T-cell (primary cell): ENCODE results near the gene PIK3R1. TPM values are rescaled to one million over a fixed set of nuclear protein-coding genes. Genes with fewer than 3 reads are reported as not detected.

Source experiments
- ATAC-seq, 4 experiments: fragments of 200-7000 bp in 3 of 4; fragments of 150-1000 bp in 1 of 4; cut with Tn5 transposase; replicated peaks in 1 of 4; 1 replicate in 3 of 4; 2 replicates in 1 of 4; pipeline ENCODE4 v1.10.0; 2021; ENCODE audit warnings: moderate library complexity in 3 of 4, mild to moderate bottlenecking in 2 of 4, moderate number of reproducible peaks in 1 of 4
- CTCF ChIA-PET, 2 donors: fragments of 300-600 bp; sonication (Branson Sonifier 250); formaldehyde crosslinking; loops; one replicate each; lab custom pipeline; 2022; ENCODE audit warnings: antibody characterized with exemption in 2 of 2; lab: Charles Lee
- POLR2A ChIA-PET, 2 donors: fragments of 300-600 bp; sonication (Branson Sonifier 250); formaldehyde crosslinking; loops; one replicate each; lab custom pipeline; 2022; ENCODE audit warnings: antibody characterized with exemption in 2 of 2; lab: Charles Lee
- DNase-seq, 35 experiments: peaks; one replicate each; pipeline versions ENCODE4 v3.0.0 to v3.0.0-alpha.2; 2013 to 2023
- H3K27ac ChIP-seq: one replicate; pipeline ENCODE4 v1.5.1; 2013; ENCODE audit warnings: low read length
- H3K27me3 ChIP-seq, 2 experiments: replicated peaks in 1 of 2; 1 replicate in 1 of 2; 2 replicates in 1 of 2; pipeline versions ENCODE4 v1.6.1 to v1.7.0; 2013; ENCODE audit warnings: low read length in 1 of 2, mixed read lengths in 1 of 2; ENCODE audit not compliant: control insufficient read depth in 2 of 2, insufficient read depth in 2 of 2; ENCODE audit errors: extremely low read depth in 1 of 2
- H3K36me3 ChIP-seq, 2 donors: 1 replicate in 1 of 2; 2 replicates in 1 of 2; pipeline versions ENCODE4 v1.6.1 to v1.7.0; 2013; ENCODE audit warnings: low read length in 1 of 2; ENCODE audit not compliant: control insufficient read depth in 2 of 2, insufficient read depth in 1 of 2; ENCODE audit errors: extremely low read depth in 1 of 2
- H3K4me1 ChIP-seq, 2 experiments: 1 replicate in 1 of 2; 2 replicates in 1 of 2; pipeline versions ENCODE4 v1.6.1 to v1.7.0; 2013; ENCODE audit warnings: low read length in 2 of 2, mixed read lengths in 1 of 2; ENCODE audit not compliant: insufficient read depth in 2 of 2, control insufficient read depth in 1 of 2; ENCODE audit errors: extremely low read depth in 1 of 2
- H3K4me3 ChIP-seq, 2 donors: 1 replicate in 1 of 2; 2 replicates in 1 of 2; pipeline versions ENCODE4 v1.5.1 to v1.7.0; 2013; ENCODE audit warnings: mild to moderate bottlenecking in 2 of 2, low read length in 1 of 2, moderate library complexity in 1 of 2; ENCODE audit not compliant: control insufficient read depth in 1 of 2; ENCODE audit errors: extremely low read depth in 1 of 2
- H3K9me3 ChIP-seq: 2 replicates; pipeline ENCODE4 v1.7.0; 2013
- H3K27ac Mint-ChIP-seq, 2 donors: one replicate each; pipeline ENCODE4 v1.8.0; 2020 to 2021; ENCODE audit warnings: mild to moderate bottlenecking in 2 of 2, mixed read lengths in 2 of 2
- H3K27me3 Mint-ChIP-seq, 2 donors: one replicate each; pipeline ENCODE4 v1.8.0; 2021 to 2022; ENCODE audit warnings: mixed read lengths in 2 of 2
- H3K36me3 Mint-ChIP-seq: one replicate; pipeline ENCODE4 v1.8.0; 2021; ENCODE audit warnings: mixed read lengths
- H3K4me1 Mint-ChIP-seq, 3 donors: one replicate each; pipeline ENCODE4 v1.8.0; 2020 to 2022; ENCODE audit warnings: mixed read lengths in 3 of 3, mild to moderate bottlenecking in 1 of 3
- H3K4me3 Mint-ChIP-seq, 3 donors: one replicate each; pipeline ENCODE4 v1.8.0; 2020 to 2022; ENCODE audit warnings: mild to moderate bottlenecking in 3 of 3, mixed read lengths in 3 of 3, moderate library complexity in 3 of 3
- H3K9me3 Mint-ChIP-seq, 3 donors: one replicate each; pipeline ENCODE4 v1.8.0; 2020 to 2022; ENCODE audit warnings: mixed read lengths in 3 of 3
- WGBS: methylation state at CpG from one replicate; pipeline ENCODE4 v1.1.5; 2013; ENCODE audit warnings: missing lambda C conversion rate; ENCODE audit not compliant: insufficient coverage; 5-methylcytosine and 5-hydroxymethylcytosine counted together
- total RNA-seq, 35 experiments: library from RNA in 6 of 35; stranded (reverse) in 6 of 35; fragments of 120-200 nt in 1 of 35; gene quantifications; one replicate each; pipeline versions ENCODE4 v1.2.1 to v1.2.4 and lab custom pipeline; 2013 to 2026

PIK3R1 gene
- total RNA-seq, 5 donors from 2014 or later (not counting 1 experiment from before 2014, with no cell fraction given) = 83.7 to 370 (median 105) TPM

- Histone ChIP-seq H3K4me3 (no peak overlapping the region), H3K36me3 (no peaks in the 10 kb centered on the region), H3K4me1 (no peaks in the 10 kb centered on the region), H3K27me3 (peaks cover 0 to 4% of the 10 kb centered on the region in 2 experiments), H3K9me3 (no peaks in the 10 kb centered on the region), H3K27ac (no peak overlapping the region)
- H3K36me3 Mint-ChIP-seq = no peaks in the 10 kb centered on the region
- no peaks in the 10 kb centered on the region for H3K9me3 Mint-ChIP-seq
- WGBS = 90% methylated on average over 2 of the region's 6 CpGs
- H3K27me3 Mint-ChIP-seq = no peaks in the 10 kb centered on the region
- no peak overlapping the region for H3K4me3 Mint-ChIP-seq
- peaks cover 0 to 2% (median 0%) of the 10 kb centered on the region in 3 donors for H3K4me1 Mint-ChIP-seq
- ChIA-PET CTCF (no interaction called here), POLR2A (no interaction called here)
- ATAC-seq = no peak
- H3K27ac Mint-ChIP-seq = no peak overlapping the region
- DNase-seq = no peak
Measured at GRCh38 chr5:68176253-68176652, 39.3 kb upstream of the PIK3R1 start.

- 59% methylated on average over 2 of the region's 7 CpGs for WGBS
- Mint-ChIP-seq H3K9me3 (no peaks in the 10 kb centered on the region), H3K4me1 (peaks cover 0 to 2% (median 0%) of the 10 kb centered on the region in 3 donors), H3K27ac (no peak overlapping the region), H3K27me3 (no peaks in the 10 kb centered on the region), H3K4me3 (no peak overlapping the region), H3K36me3 (no peaks in the 10 kb centered on the region)
- ChIA-PET POLR2A (no interaction called here), CTCF (no interaction called here)
- Histone ChIP-seq H3K27ac (no peak overlapping the region), H3K9me3 (no peaks in the 10 kb centered on the region), H3K27me3 (peaks cover 0 to 4% of the 10 kb centered on the region in 2 experiments), H3K4me1 (no peaks in the 10 kb centered on the region), H3K36me3 (no peaks in the 10 kb centered on the region), H3K4me3 (no peak overlapping the region)
- ATAC-seq = no peak
- no peak for DNase-seq
Measured at GRCh38 chr5:68176802-68177479, 38.6 kb upstream of the PIK3R1 start.

DNA sequence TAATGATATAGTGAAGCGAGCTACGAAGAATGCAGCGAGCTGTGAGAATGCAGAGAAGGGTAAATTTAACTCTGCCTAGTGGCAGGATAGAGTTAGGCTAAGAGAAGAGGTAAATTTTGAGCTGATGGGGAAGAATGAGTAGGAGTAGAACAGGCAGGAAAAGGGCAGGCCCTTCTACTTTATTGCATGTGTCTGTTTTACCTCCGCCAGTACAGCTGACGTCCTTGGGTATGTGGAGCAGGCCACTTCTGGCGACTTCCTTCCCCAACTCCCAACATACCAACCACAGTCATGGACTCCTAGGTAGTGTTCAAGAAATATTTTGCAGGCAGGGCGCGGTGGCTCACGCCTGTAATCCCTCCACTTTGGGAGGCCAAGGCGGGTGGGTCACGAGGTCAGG is 37.9 kb upstream of the PIK3R1 start:
- Histone ChIP-seq H3K4me1 (no peaks in the 10 kb centered on the region), H3K9me3 (no peaks in the 10 kb centered on the region), H3K4me3 (no peak overlapping the region), H3K36me3 (no peaks in the 10 kb centered on the region), H3K27me3 (no peaks in the 10 kb centered on the region), H3K27ac (no peak overlapping the region)
- DNase-seq = no peak
- CTCF ChIA-PET = interaction anchor here in 1 of 2 donors (0.5 kb wide), 1 partner anchor 109 kb away, joined by 3 read pairs; no protein-coding TSS in a partner anchor
- no peaks in the 10 kb centered on the region for H3K9me3 Mint-ChIP-seq
- peaks cover 0 to 2% (median 0%) of the 10 kb centered on the region in 3 donors for H3K4me1 Mint-ChIP-seq
- H3K36me3 Mint-ChIP-seq = no peaks in the 10 kb centered on the region
- no peaks in the 10 kb centered on the region for H3K27me3 Mint-ChIP-seq
- 100% methylated on average over 3 of the region's 11 CpGs for WGBS
- no peak overlapping the region for H3K4me3 Mint-ChIP-seq
- POLR2A ChIA-PET = no interaction called here
- no peak for ATAC-seq
- H3K27ac Mint-ChIP-seq = no peak overlapping the region

GRCh38 chr5:68178579-68178978 is 37.0 kb upstream of the PIK3R1 start:
- DNase-seq (no peak), ATAC-seq (no peak)
- Mint-ChIP-seq H3K27me3 (no peaks in the 10 kb centered on the region), H3K4me3 (no peak overlapping the region), H3K9me3 (no peaks in the 10 kb centered on the region), H3K4me1 (peaks cover 0 to 2% (median 0%) of the 10 kb centered on the region in 3 donors), H3K36me3 (no peaks in the 10 kb centered on the region), H3K27ac (no peak overlapping the region)
- H3K4me1 ChIP-seq = no peaks in the 10 kb centered on the region
- WGBS = no CpG with 5 or more reads among the region's 2 CpGs
- no peaks in the 10 kb centered on the region for H3K36me3 ChIP-seq
- no peak overlapping the region for H3K27ac ChIP-seq
- H3K9me3 ChIP-seq = no peaks in the 10 kb centered on the region
- H3K27me3 ChIP-seq = no peaks in the 10 kb centered on the region
- POLR2A ChIA-PET = no interaction called here
- CTCF ChIA-PET = no interaction called here
- H3K4me3 ChIP-seq = no peak overlapping the region

DNA sequence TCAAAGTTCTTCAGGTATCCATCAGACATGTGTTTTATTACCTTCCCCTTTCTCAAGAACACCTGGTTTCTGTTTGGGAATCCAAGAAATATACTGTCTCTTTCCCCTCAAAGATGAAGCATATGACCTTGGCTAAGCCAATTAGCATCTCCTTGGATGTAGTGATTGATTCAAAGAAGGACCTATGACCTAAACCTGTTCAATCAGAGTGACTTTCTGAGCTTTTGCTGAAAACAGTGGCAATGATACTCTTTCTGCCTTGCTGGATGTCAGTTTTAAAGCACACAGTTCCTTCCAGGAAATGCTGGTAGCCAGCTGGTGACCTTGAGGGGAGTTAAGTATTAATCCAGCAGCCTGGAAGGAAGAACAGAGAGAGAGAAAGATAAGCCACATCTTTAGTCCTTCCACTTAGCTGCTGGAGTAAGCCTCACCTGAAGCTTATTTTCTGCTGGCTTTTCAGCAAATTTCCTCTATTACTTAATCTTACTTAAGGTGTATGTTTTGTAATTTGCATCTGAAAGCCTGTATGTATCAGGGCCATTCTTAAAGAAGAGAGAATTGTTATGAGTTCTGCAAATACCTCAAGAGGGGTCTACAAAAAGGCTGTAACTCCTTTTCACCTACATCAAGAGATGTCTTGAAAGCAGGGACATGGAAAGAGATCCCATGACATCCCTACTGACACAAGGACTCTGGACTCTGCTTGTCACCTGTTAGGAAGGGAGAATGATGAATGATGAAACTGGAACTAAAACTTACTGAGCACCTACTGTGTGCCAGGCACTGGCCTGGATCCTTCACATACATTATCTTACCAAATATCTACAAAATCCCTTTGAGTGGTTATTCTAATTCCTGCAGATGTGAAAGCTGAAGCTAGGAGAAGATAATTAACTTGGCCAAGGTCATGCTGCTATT is 35.2 kb upstream of the PIK3R1 start:
- Histone ChIP-seq H3K4me1 (no peaks in the 10 kb centered on the region), H3K4me3 (no peak overlapping the region), H3K9me3 (no peaks in the 10 kb centered on the region), H3K27ac (no peak overlapping the region), H3K36me3 (no peaks in the 10 kb centered on the region), H3K27me3 (no peaks in the 10 kb centered on the region)
- ATAC-seq = no peak
- Mint-ChIP-seq H3K36me3 (no peaks in the 10 kb centered on the region), H3K27ac (no peak overlapping the region), H3K4me3 (no peak overlapping the region), H3K27me3 (peaks cover 0 to 3% of the 10 kb centered on the region in 2 donors), H3K4me1 (peaks cover 0 to 2% (median 0%) of the 10 kb centered on the region in 3 donors), H3K9me3 (no peaks in the 10 kb centered on the region)
- POLR2A ChIA-PET = no interaction called here
- CTCF ChIA-PET = no interaction called here
- DNase-seq = no peak

DNA sequence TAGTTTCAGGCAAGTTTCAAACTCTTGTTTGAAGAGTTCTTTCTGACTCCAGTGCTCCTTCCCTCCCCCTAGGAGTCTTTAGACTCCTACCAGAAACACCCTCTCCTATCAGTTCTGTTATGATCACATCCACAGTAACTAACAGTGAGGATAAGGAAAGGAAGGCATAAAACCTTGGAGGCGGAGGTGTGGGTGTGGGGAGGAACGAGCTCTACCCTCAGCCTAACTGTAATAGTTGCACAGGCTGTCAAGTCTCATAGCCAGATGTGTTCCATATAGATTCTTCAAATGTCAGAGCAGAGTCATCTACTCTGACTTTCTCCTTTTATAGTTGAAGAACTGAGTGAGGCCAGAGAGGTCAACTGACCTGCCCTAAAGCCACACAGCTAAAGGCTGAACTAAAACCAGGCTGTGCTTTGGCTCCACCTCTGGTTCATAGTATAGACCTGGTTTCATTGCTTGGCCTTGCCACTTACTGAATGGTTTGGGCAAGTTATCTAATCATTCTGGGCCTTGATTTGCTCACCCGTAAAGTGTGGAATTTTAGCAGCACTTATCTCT is 34.4 kb upstream of the PIK3R1 start:
- Mint-ChIP-seq H3K9me3 (no peaks in the 10 kb centered on the region), H3K36me3 (no peaks in the 10 kb centered on the region), H3K4me1 (peaks cover 0 to 2% (median 0%) of the 10 kb centered on the region in 3 donors), H3K4me3 (no peak overlapping the region), H3K27me3 (peaks cover 0 to 3% of the 10 kb centered on the region in 2 donors), H3K27ac (no peak overlapping the region)
- H3K27me3 ChIP-seq = no peaks in the 10 kb centered on the region
- no peaks in the 10 kb centered on the region for H3K9me3 ChIP-seq
- no peak overlapping the region for H3K4me3 ChIP-seq
- CTCF ChIA-PET = no interaction called here
- no peaks in the 10 kb centered on the region for H3K4me1 ChIP-seq
- ATAC-seq (no peak), DNase-seq (no peak)
- WGBS = no CpG with 5 or more reads among the region's 3 CpGs
- no peak overlapping the region for H3K27ac ChIP-seq
- POLR2A ChIA-PET = no interaction called here
- H3K36me3 ChIP-seq = no peaks in the 10 kb centered on the region
